ENCODE results near the gene SUMF2.
"Not testable (repeated sequence)": the region's sequence is repeated elsewhere in the genome, so short reads cannot be mapped to it uniquely, and the experiment has no call there.

The SUMF2 gene

DNA sequence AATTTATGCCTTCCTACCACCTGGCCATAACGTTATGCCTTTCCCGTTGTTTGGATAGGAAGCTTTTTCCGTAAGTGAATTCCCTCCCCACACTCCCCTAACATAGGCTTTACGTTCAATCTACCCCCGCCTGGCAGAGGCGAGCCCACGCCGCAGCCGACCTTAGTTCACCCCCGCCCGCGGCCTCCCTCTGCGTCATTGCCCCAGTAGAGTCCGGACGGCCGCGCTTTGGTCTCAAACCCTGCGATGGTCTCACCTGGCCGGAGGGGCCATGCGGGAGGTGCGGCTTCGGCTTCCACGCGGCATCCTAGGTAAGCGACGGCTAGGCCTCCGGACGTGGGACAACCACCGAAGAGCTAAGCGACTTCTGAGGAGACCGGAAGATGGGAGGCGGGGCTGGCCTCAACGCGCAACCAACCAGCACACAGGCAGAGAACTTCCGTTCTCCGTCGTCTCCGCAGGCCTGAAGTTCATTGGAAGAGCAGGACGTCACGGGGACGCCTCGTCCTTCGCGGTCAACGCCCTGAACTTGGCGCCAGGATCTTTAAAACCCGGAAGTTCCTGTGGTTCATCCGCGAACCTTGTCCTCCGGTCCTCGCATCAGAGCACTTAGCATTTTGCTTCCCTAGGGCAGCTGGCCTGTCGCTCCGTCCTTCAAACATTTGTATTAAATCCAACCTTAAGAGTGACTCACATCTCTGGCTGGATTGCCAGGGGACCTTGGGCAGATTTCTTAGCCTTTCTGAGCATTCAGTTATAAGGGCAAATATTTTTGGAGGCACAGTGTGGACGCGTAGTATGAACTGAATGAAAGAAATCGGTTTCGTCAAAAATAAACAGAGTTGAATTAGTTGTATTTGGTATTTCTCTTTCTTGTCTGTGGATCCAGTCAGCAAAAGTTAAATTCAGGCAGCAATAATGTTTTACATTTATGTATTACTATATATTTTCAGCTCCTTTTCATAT lies 42.3 kb downstream of the SUMF2 start, which contains the start of gene CHCHD2:
Gene CHCHD2, minus strand, starts transcription at position 369 of the 966 bp plus-strand sequence. Its CDS starts 63 bp downstream, at position 306.
- DNase-seq: peak; percentile 70 to 98 (median 96)

- no peak for DNase-seq
Observed at GRCh38 chr7:56107954-56108258, 43.8 kb downstream of the SUMF2 start.

GRCh38 chr7:56110611-56111010 lies 46.5 kb downstream of the SUMF2 start:
- DNase-seq: no peak

- not testable (repeated sequence) for DNase-seq
Observed at GRCh38 chr7:56112244-56112643, 48.2 kb downstream of the SUMF2 start.

- DNase-seq: peak in 8 of 58 donors; percentile 3 to 23 (median 7)
Observed at GRCh38 chr7:56115852-56116538, 51.9 kb downstream of the SUMF2 start, which contains the start of gene NUPR2. Gene NUPR2, minus strand, starts transcription at chr7:56116417. Its CDS starts 103 bp downstream, at chr7:56116314.

DNA sequence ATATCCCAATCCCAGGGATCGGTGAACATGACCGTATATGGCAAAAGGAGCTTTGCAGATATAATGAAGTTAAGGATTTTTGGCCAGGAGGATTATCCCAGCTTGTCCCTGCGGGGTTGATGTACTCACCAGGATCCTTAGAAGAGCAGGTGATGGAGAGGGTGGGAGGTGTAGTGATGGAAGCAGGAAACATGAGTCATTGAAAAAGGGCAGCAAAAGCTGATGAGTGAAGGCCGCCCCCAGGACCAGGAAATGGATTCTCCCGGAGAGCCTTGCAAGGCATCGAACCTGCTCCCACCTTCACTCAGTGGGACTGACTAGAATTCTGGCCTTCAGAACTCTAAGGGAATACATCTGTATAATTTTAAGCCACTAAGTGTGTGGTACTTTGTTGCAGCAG lies 57.4 kb downstream of the SUMF2 start:
- DNase-seq: peak in 1 of 58 donors; percentile 13

GRCh38 chr7:56124981-56125380 lies 60.9 kb downstream of the SUMF2 start:
- no peak for DNase-seq

- DNase-seq: no peak
Observed at GRCh38 chr7:56125831-56126230, 61.7 kb downstream of the SUMF2 start.

DNA sequence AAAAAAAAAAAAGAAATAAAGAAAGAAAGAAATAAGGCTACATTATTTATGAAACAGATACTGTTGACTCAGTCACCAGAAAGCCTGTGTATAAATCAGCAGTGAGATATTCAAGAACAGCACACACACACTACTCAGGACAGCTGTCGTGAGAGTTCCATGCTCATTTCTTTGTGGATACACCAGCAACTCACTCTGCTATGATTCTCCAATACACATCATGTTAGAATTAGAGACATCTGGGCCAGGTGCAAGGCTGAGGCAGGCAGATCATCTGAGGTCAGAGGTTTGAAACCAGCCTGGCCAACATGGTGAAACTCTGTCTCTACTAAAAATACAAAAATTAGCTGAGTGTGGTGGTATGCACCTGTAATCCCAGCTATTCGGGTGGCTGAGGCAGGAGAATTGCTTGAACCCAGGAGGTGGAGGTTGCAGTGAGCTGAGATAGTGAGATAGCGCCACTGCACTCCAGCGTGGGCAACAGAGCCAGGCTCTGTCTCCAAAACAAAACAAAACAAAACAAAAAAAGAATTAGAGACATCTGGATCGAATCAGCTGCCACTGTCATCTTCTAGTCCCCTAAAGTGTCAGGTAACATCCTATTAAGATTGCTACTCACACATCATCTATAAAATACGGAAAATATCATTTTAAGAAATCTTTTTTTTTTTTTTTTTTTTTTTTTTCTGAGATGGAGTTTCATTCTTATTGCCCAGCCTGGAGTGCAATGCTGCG lies 63.3 kb downstream of the SUMF2 start:
- no peak for DNase-seq

Measured in anterior cingulate cortex (tissue), 58 donors.